BLaER1 treated with 17β-estradiol and CSF1 and Interleukin-3, amounts not matched to agents 10 nM and 100 nM (cell line): ENCODE results near the gene BHLHA15.

Experiments used
- H3K27ac ChIP-seq, 11 experiments: shearing (Covaris generic); formaldehyde crosslinking; 2 replicates each; pipeline ENCODE4 v1.8.1; 2022
- H3K27me3 ChIP-seq, 11 experiments: shearing (Covaris generic); formaldehyde crosslinking; 2 replicates each; pipeline ENCODE4 v1.8.1; 2022
- H3K36me3 ChIP-seq, 11 experiments: shearing (Covaris generic); formaldehyde crosslinking; 2 replicates each; pipeline ENCODE4 v1.8.1; 2022
- H3K4me1 ChIP-seq, 10 experiments: shearing (Covaris generic); formaldehyde crosslinking; 2 replicates each; pipeline ENCODE4 v1.8.1; 2022
- H3K4me2 ChIP-seq, 11 experiments: shearing (Covaris generic); formaldehyde crosslinking; 2 replicates each; pipeline ENCODE4 v1.8.1; 2022
- H3K4me3 ChIP-seq, 10 experiments: shearing (Covaris generic); formaldehyde crosslinking; 2 replicates each; pipeline ENCODE4 v1.8.1; 2022
- H3K9ac ChIP-seq, 11 experiments: shearing (Covaris generic); formaldehyde crosslinking; 2 replicates each; pipeline ENCODE4 v1.8.1; 2022
- H3K9me3 ChIP-seq, 11 experiments: shearing (Covaris generic); formaldehyde crosslinking; replicated peaks in 1 of 11; 2 replicates each; pipeline ENCODE4 v1.8.1; 2022
- H4K20me1 ChIP-seq, 11 experiments: shearing (Covaris generic); formaldehyde crosslinking; 2 replicates each; pipeline ENCODE4 v1.8.1; 2022
- Cebpa-rat ChIP-seq, 11 experiments: shearing (Covaris generic); IDR thresholded peaks; 2 replicates each; pipeline ENCODE4 v1.8.1; 2022

BHLHA15 gene

GRCh38 chr7:98230746-98231471 lies 19.7 kb downstream of the BHLHA15 start:
- Histone ChIP-seq H3K27me3 (no peaks in the 10 kb centered on the region), H4K20me1 (peaks cover 0 to 52% (median 16%) of the 10 kb centered on the region in 11 experiments; a peak in 13 of 22 replicates), H3K27ac (no peak overlapping the region), H3K36me3 (peaks cover 0 to 78% (median 7%) of the 10 kb centered on the region in 11 experiments; a peak in 12 of 22 replicates), H3K4me1 (peaks cover 11 to 53% (median 41%) of the 10 kb centered on the region in 10 experiments), H3K4me2 (no peak overlapping the region), H3K9ac (no peak overlapping the region), H3K9me3 (no peaks in the 10 kb centered on the region), H3K4me3 (no peak overlapping the region)
- no peak for TF ChIP-seq Cebpa-rat (IDR thresholded peaks at IDR 0.05)

GRCh38 chr7:98231493-98232262 lies 20.4 kb downstream of the BHLHA15 start:
- H3K27me3 ChIP-seq: no peaks in the 10 kb centered on the region
- H3K4me3 ChIP-seq: no peak overlapping the region
- H3K27ac ChIP-seq: no peak overlapping the region
- peak overlapping the region; percentile 13 to 69 (median 42); a peak in 15 of 22 replicates for H3K4me2 ChIP-seq
- H3K9me3 ChIP-seq: no peaks in the 10 kb centered on the region
- peaks cover 0 to 78% (median 13%) of the 10 kb centered on the region in 11 experiments; a peak in 14 of 22 replicates for H3K36me3 ChIP-seq
- H3K4me1 ChIP-seq: peaks cover 11 to 53% (median 41%) of the 10 kb centered on the region in 10 experiments
- H3K9ac ChIP-seq: 0 out of 22 replicates have a peak overlapping the region, but pooled peaks of 1 of the 11 experiments have one; percentile 13
- no peak for TF ChIP-seq Cebpa-rat (IDR thresholded peaks at IDR 0.05)
- peaks cover 0 to 54% (median 16%) of the 10 kb centered on the region in 11 experiments; a peak in 13 of 22 replicates for H4K20me1 ChIP-seq

- peaks cover 11 to 53% (median 41%) of the 10 kb centered on the region in 10 experiments for H3K4me1 ChIP-seq
- TF ChIP-seq Cebpa-rat (IDR thresholded peaks at IDR 0.05): no peak
- H3K27ac ChIP-seq: no peak overlapping the region
- 0 out of 22 replicates have a peak overlapping the region, but pooled peaks of 1 of the 11 experiments have one; percentile 13 for H3K9ac ChIP-seq
- no peaks in the 10 kb centered on the region for H3K27me3 ChIP-seq
- peaks cover 0 to 78% (median 17%) of the 10 kb centered on the region in 11 experiments; a peak in 14 of 22 replicates for H3K36me3 ChIP-seq
- peaks cover 0 to 59% (median 16%) of the 10 kb centered on the region in 11 experiments; a peak in 13 of 22 replicates for H4K20me1 ChIP-seq
- peak overlapping the region; percentile 13 to 69 (median 42); a peak in 15 of 22 replicates for H3K4me2 ChIP-seq
- no peak overlapping the region for H3K4me3 ChIP-seq
- no peaks in the 10 kb centered on the region for H3K9me3 ChIP-seq
Measured at GRCh38 chr7:98232263-98232585, 21.0 kb downstream of the BHLHA15 start.

- no peaks in the 10 kb centered on the region for H3K27me3 ChIP-seq
- H3K4me3 ChIP-seq: no peak overlapping the region
- H3K9me3 ChIP-seq: no peaks in the 10 kb centered on the region
- peaks cover 11 to 51% (median 40%) of the 10 kb centered on the region in 10 experiments for H3K4me1 ChIP-seq
- no peak for TF ChIP-seq Cebpa-rat (IDR thresholded peaks at IDR 0.05)
- peaks cover 0 to 56% (median 14%) of the 10 kb centered on the region in 11 experiments; a peak in 13 of 22 replicates for H4K20me1 ChIP-seq
- H3K36me3 ChIP-seq: peaks cover 1 to 78% (median 17%) of the 10 kb centered on the region in 11 experiments; a peak in 19 of 22 replicates
- H3K4me2 ChIP-seq: peak overlapping the region; percentile 24 to 69 (median 54); a peak in 20 of 22 replicates
- H3K27ac ChIP-seq: peak overlapping the region in 4 of 11 experiments; percentile 13 to 35 (median 33); a peak in 2 of 22 replicates
- peak overlapping the region in 4 of 11 experiments; percentile 25 to 29 (median 28); a peak in 3 of 22 replicates for H3K9ac ChIP-seq
Measured at GRCh38 chr7:98232799-98233198, 21.6 kb downstream of the BHLHA15 start.

- TF ChIP-seq Cebpa-rat (IDR thresholded peaks at IDR 0.05): no peak
- peak overlapping the region in 3 of 11 experiments; percentile 32 to 35 (median 34); a peak in 1 of 22 replicates for H3K27ac ChIP-seq
Measured at GRCh38 chr7:98233219-98234070, 22.2 kb downstream of the BHLHA15 start.

GRCh38 chr7:98234429-98235147 lies 23.3 kb downstream of the BHLHA15 start:
- Histone ChIP-seq H3K36me3 (peaks cover 17 to 78% (median 35%) of the 10 kb centered on the region in 11 experiments; a peak in 21 of 22 replicates), H3K4me1 (peaks cover 11 to 33% (median 23%) of the 10 kb centered on the region in 10 experiments), H3K27me3 (no peaks in the 10 kb centered on the region), H3K27ac (no peak overlapping the region), H3K4me3 (no peak overlapping the region), H3K9me3 (no peaks in the 10 kb centered on the region), H3K9ac (no peak overlapping the region), H4K20me1 (peaks cover 0 to 38% (median 0%) of the 10 kb centered on the region in 11 experiments; a peak in 8 of 22 replicates), H3K4me2 (no peak overlapping the region)
- TF ChIP-seq Cebpa-rat (IDR thresholded peaks at IDR 0.05): no peak

More at GRCh38 chr7:98233219-98234070, 22.2 kb downstream of the BHLHA15 start:
- H3K9me3 ChIP-seq: no peaks in the 10 kb centered on the region
- H3K9ac ChIP-seq: peak overlapping the region in 2 of 11 experiments; percentile 27 to 28; a peak in 2 of 22 replicates
- H3K36me3 ChIP-seq: peaks cover 8 to 78% (median 23%) of the 10 kb centered on the region in 11 experiments; a peak in 21 of 22 replicates
- H3K4me3 ChIP-seq: no peak overlapping the region
- H4K20me1 ChIP-seq: peaks cover 0 to 50% (median 8%) of the 10 kb centered on the region in 11 experiments; a peak in 13 of 22 replicates
- peak overlapping the region; percentile 24 to 69 (median 54); a peak in 14 of 22 replicates for H3K4me2 ChIP-seq
- no peaks in the 10 kb centered on the region for H3K27me3 ChIP-seq
- H3K4me1 ChIP-seq: peaks cover 11 to 45% (median 34%) of the 10 kb centered on the region in 10 experiments

- Histone ChIP-seq H3K27ac (no peak overlapping the region), H3K27me3 (no peaks in the 10 kb centered on the region), H3K4me3 (no peak overlapping the region), H3K36me3 (peaks cover 23 to 78% (median 48%) of the 10 kb centered on the region in 11 experiments), H4K20me1 (peaks cover 0 to 35% (median 0%) of the 10 kb centered on the region in 11 experiments; a peak in 4 of 22 replicates), H3K9ac (no peak overlapping the region), H3K4me1 (peaks cover 11 to 33% (median 18%) of the 10 kb centered on the region in 10 experiments), H3K4me2 (no peak overlapping the region), H3K9me3 (no peaks in the 10 kb centered on the region)
- no peak for TF ChIP-seq Cebpa-rat (IDR thresholded peaks at IDR 0.05)
Measured at GRCh38 chr7:98235901-98236300, 24.7 kb downstream of the BHLHA15 start.
